ENCODE measurements around the gene BACH1. TPM values are rescaled to one million over a fixed set of nuclear protein-coding genes. Genes with fewer than 3 reads are reported as not detected.

BACH1 gene
- total and polyA plus RNA-seq, 2 donors (not counting 3 experiments of a cell fraction or from before 2014, with no cell fraction given) = 7.2 to 28.8 TPM

GRCh38 chr21:29271927-29272333 is 26.8 kb upstream of the BACH1 start:
- intact Hi-C loops (cut with micrococcal nuclease) = no loop called here
- H3K9ac ChIP-seq (replicated peaks; ENCODE audit: extremely low read depth, insufficient read depth, low read length) = no peak overlapping the region
- no peak overlapping the region for H3K4me2 ChIP-seq (ENCODE audit: insufficient read depth, low read length)
- no peaks in the 10 kb centered on the region for H3K4me1 ChIP-seq (ENCODE audit: control insufficient read depth, extremely low read depth, insufficient read depth, low read length)
- dilution Hi-C loops (cut with MboI; ENCODE audit: extremely low pct_ligation_motif_present, low sequenced_read_pairs) = no loop called here
- H3K4me3 ChIP-seq (replicated peaks in 1 of 3; ENCODE audit: insufficient read depth in 1 of 3, low read depth in 1 of 3, low read length in 3 of 3) = no peak overlapping the region
- CTCF ChIA-PET = no interaction called here
- POLR2A ChIA-PET = no interaction called here
- TF ChIP-seq, protein P1, sequence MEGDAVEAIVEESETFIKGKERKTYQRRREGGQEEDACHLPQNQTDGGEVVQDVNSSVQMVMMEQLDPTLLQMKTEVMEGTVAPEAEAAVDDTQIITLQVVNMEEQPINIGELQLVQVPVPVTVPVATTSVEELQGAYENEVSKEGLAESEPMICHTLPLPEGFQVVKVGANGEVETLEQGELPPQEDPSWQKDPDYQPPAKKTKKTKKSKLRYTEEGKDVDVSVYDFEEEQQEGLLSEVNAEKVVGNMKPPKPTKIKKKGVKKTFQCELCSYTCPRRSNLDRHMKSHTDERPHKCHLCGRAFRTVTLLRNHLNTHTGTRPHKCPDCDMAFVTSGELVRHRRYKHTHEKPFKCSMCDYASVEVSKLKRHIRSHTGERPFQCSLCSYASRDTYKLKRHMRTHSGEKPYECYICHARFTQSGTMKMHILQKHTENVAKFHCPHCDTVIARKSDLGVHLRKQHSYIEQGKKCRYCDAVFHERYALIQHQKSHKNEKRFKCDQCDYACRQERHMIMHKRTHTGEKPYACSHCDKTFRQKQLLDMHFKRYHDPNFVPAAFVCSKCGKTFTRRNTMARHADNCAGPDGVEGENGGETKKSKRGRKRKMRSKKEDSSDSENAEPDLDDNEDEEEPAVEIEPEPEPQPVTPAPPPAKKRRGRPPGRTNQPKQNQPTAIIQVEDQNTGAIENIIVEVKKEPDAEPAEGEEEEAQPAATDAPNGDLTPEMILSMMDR (IDR thresholded peaks at IDR 0.05; ENCODE audit: extremely low read depth in 1 of 2, insufficient read depth in 1 of 2, low read depth in 1 of 2, low read length in 2 of 2) = no peak
- no peak for TF ChIP-seq MYC (IDR thresholded peaks at IDR 0.05; ENCODE audit: low read depth, low read length)
- no TSS peak for BruUV-seq (replicated peaks)
- no peaks in the 10 kb centered on the region for H3K36me3 ChIP-seq (ENCODE audit: control insufficient read depth in 2 of 2, extremely low read depth in 1 of 2, insufficient read depth in 2 of 2, low read length in 2 of 2)
- FAIRE-seq (no peak), DNase-seq (ENCODE audit: low read depth, low spot score) (no peak)
- no peaks in the 10 kb centered on the region for H3K9me1 ChIP-seq (replicated peaks; ENCODE audit: control insufficient read depth, extremely low read depth, insufficient read depth, low read length)
- no peak overlapping the region for H2AFZ ChIP-seq (ENCODE audit: low read depth, low read length)
- no peaks in the 10 kb centered on the region for H4K20me1 ChIP-seq (replicated peaks; ENCODE audit: control insufficient read depth, extremely low read depth, insufficient read depth, low read length)
- H3K79me2 ChIP-seq (ENCODE audit: control insufficient read depth, insufficient read depth, low read length) = no peaks in the 10 kb centered on the region
- no peak overlapping the region for H3K27ac ChIP-seq (ENCODE audit: insufficient read depth, low read depth, low read length)
- no peaks in the 10 kb centered on the region for H3K27me3 ChIP-seq (ENCODE audit: control insufficient read depth in 2 of 2, insufficient read depth in 2 of 2, low read length in 2 of 2)
- no peaks in the 10 kb centered on the region for H3K9me3 ChIP-seq (replicated peaks; ENCODE audit: control insufficient read depth, insufficient read depth, low read length)

- ChIA-PET POLR2A (no interaction called here), CTCF (interaction anchor here (1.9 kb wide), 2 partner anchors 19 to 36 kb away, joined by 4 to 5 read pairs; no protein-coding TSS in a partner anchor)
- Histone ChIP-seq H3K27me3 (ENCODE audit: control insufficient read depth in 2 of 2, insufficient read depth in 2 of 2, low read length in 2 of 2) (no peaks in the 10 kb centered on the region), H3K27ac (ENCODE audit: insufficient read depth, low read depth, low read length) (no peak overlapping the region), H3K9me1 (replicated peaks; ENCODE audit: control insufficient read depth, extremely low read depth, insufficient read depth, low read length) (no peaks in the 10 kb centered on the region), H3K4me2 (ENCODE audit: insufficient read depth, low read length) (no peak overlapping the region), H3K4me1 (ENCODE audit: control insufficient read depth, extremely low read depth, insufficient read depth, low read length) (no peaks in the 10 kb centered on the region), H3K4me3 (replicated peaks in 1 of 3; ENCODE audit: insufficient read depth in 1 of 3, low read depth in 1 of 3, low read length in 3 of 3) (no peak overlapping the region), H3K9ac (replicated peaks; ENCODE audit: extremely low read depth, insufficient read depth, low read length) (no peak overlapping the region), H3K79me2 (ENCODE audit: control insufficient read depth, insufficient read depth, low read length) (no peaks in the 10 kb centered on the region), H2AFZ (ENCODE audit: low read depth, low read length) (no peak overlapping the region), H3K36me3 (ENCODE audit: control insufficient read depth in 2 of 2, extremely low read depth in 1 of 2, insufficient read depth in 2 of 2, low read length in 2 of 2) (no peaks in the 10 kb centered on the region), H3K9me3 (replicated peaks; ENCODE audit: control insufficient read depth, insufficient read depth, low read length) (no peaks in the 10 kb centered on the region), H4K20me1 (replicated peaks; ENCODE audit: control insufficient read depth, extremely low read depth, insufficient read depth, low read length) (no peaks in the 10 kb centered on the region)
- dilution Hi-C loops (cut with MboI; ENCODE audit: extremely low pct_ligation_motif_present, low sequenced_read_pairs) (no loop called here), intact Hi-C loops (cut with micrococcal nuclease) (no loop called here)
- TF ChIP-seq GATA2 (IDR thresholded peaks at IDR 0.05; ENCODE audit: insufficient read depth, insufficient read length, low read depth, low read length) (no peak), POLR2AphosphoS5 (IDR thresholded peaks at IDR 0.05; ENCODE audit: insufficient read depth, low read depth, low read length) (no peak), EZH2 (IDR thresholded peaks at IDR 0.05; ENCODE audit: borderline replicate concordance, low read depth, low read length, severe bottlenecking) (no peak), FOS (IDR thresholded peaks at IDR 0.05; ENCODE audit: borderline replicate concordance, insufficient read depth, low read length) (no peak), MYC (IDR thresholded peaks at IDR 0.05; ENCODE audit: low read depth, low read length) (no peak), MAX (IDR thresholded peaks at IDR 0.05; ENCODE audit: insufficient read depth, insufficient read length) (no peak), JUN (IDR thresholded peaks at IDR 0.05; ENCODE audit: borderline replicate concordance, insufficient read depth, insufficient read length, low read depth) (no peak), POLR2A (IDR thresholded peaks at IDR 0.05; ENCODE audit: low read depth, low read length) (no peak)
- TF ChIP-seq, protein P1 (IDR thresholded peaks at IDR 0.05; ENCODE audit: extremely low read depth in 1 of 2, insufficient read depth in 1 of 2, low read depth in 1 of 2, low read length in 2 of 2) = no peak
- DNase-seq (ENCODE audit: low read depth, low spot score) (no peak), FAIRE-seq (no peak)
- no TSS peak for BruUV-seq (replicated peaks)
Measured at GRCh38 chr21:29277442-29277841, 21.3 kb upstream of the BACH1 start.

Data from endothelial cell of umbilical vein (primary cell).